ENCODE measurements around the gene EXOC3L4.
"Not testable (repeated sequence)": the region's sequence is repeated elsewhere in the genome, so short reads cannot be mapped to it uniquely, and the experiment has no call there.

The EXOC3L4 gene

GRCh38 chr14:103047453-103047852 lies 47.1 kb upstream of the EXOC3L4 start:
- TF ChIP-seq ZNF600 (tag by site-specific recombination; IDR thresholded peaks at IDR 0.05), result peak; percentile 69
- 0 out of 2 replicates have a peak, but pooled peaks have one; percentile 35 for TF ChIP-seq ZNF121 (tag by site-specific recombination; IDR thresholded peaks at IDR 0.05)
- H3K9me3 ChIP-seq (ENCODE audit: control insufficient read depth, insufficient read depth, low read depth, low read length); H3K27ac ChIP-seq (ENCODE audit: extremely low read depth, low read depth, low read length); H3K4me1 ChIP-seq (ENCODE audit: control insufficient read depth, insufficient read depth, low read length); H3K4me3 ChIP-seq (ENCODE audit: low read depth, low read length); H3K36me3 ChIP-seq (ENCODE audit: control insufficient read depth in 2 of 2, insufficient read depth in 1 of 2, low read length in 2 of 2); POLR2A ChIA-PET: not testable (repeated sequence)
- CTCF ChIA-PET, result interaction anchor here (0.7 to 1.4 kb wide), 2 partner anchors 10 to 27 kb away, joined by 3 to 4 read pairs; no protein-coding TSS in a partner anchor

DNA sequence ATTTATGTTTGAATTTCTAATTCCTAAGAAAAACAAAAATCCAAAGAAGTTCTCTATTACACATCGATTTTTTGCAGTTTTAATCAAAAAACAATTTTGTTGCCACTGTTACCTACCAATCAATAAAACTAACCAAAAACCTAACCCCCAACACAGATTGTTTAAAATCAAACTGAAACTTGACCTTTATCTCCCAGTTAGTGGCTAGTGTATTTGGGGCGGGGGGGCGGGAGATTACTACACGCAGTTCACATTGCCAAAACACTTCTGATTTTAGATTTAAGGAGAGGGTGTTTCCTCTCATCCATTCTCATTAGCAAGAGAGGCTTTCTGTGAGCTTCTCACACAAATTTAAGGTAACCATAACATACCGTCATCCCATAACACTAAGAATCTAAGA lies 43.6 kb upstream of the EXOC3L4 start:
- Histone ChIP-seq H3K4me3 (ENCODE audit: low read depth, low read length) (no peak overlapping the region), H3K27ac (ENCODE audit: extremely low read depth, low read depth, low read length) (no peak overlapping the region), H3K9me3 (ENCODE audit: control insufficient read depth, insufficient read depth, low read depth, low read length) (no peaks in the 10 kb centered on the region), H3K4me1 (ENCODE audit: control insufficient read depth, insufficient read depth, low read length) (peaks cover 13% of the 10 kb centered on the region; the same call in 1 of the 2 replicates), H3K36me3 (ENCODE audit: control insufficient read depth in 2 of 2, insufficient read depth in 1 of 2, low read length in 2 of 2) (no peaks in the 10 kb centered on the region)
- CTCF ChIA-PET, result interaction anchor here (0.7 kb wide), 1 partner anchor 128 kb away, joined by 4 read pairs; no protein-coding TSS in a partner anchor
- POLR2A ChIA-PET, result interaction anchor here (0.6 kb wide), 1 partner anchor 526 kb away, joined by 6 read pairs; no protein-coding TSS in a partner anchor
- TF ChIP-seq ZSCAN5A (tag by site-specific recombination; IDR thresholded peaks at IDR 0.05) (no peak), ZNF433 (tag by site-specific recombination; IDR thresholded peaks at IDR 0.05; ENCODE audit: low read depth) (no peak), ZNF777 (tag by site-specific recombination; IDR thresholded peaks at IDR 0.05; ENCODE audit: borderline replicate concordance) (no peak), ZNF416 (tag by site-specific recombination; IDR thresholded peaks at IDR 0.05) (no peak), OVOL3 (tag by site-specific recombination; IDR thresholded peaks at IDR 0.05) (no peak), ZNF19 (tag by site-specific recombination; IDR thresholded peaks at IDR 0.05; ENCODE audit: low read depth) (no peak)

DNA sequence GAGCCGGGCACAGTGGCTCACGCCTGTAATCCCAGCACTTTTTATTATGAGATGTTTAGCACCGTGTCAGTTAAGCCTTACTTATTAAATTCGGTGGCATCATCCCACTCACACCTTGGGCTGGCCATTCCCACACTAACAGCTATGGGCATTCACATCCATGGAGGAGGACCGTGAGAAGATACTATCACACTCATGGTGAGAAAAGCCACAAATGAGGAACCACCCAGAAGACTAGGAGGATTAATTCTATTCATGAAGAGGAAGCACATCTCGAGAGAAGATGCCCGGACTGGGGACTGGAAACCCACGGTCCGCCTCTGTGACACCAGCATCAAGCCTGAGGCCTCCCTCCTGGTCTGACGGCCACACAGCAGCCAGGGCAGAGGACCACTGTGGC lies 42.1 kb upstream of the EXOC3L4 start:
- ChIA-PET CTCF (no interaction called here), POLR2A (interaction anchor here (0.6 kb wide), 1 partner anchor 282 kb away, joined by 4 read pairs; the partner anchor contains the start of gene EIF5)
- Histone ChIP-seq H3K9me3 (ENCODE audit: control insufficient read depth, insufficient read depth, low read depth, low read length) (no peaks in the 10 kb centered on the region), H3K27ac (ENCODE audit: extremely low read depth, low read depth, low read length) (no peak overlapping the region), H3K4me1 (ENCODE audit: control insufficient read depth, insufficient read depth, low read length) (peaks cover 14% of the 10 kb centered on the region; the same call in 1 of the 2 replicates), H3K36me3 (ENCODE audit: control insufficient read depth in 2 of 2, insufficient read depth in 1 of 2, low read length in 2 of 2) (no peaks in the 10 kb centered on the region), H3K4me3 (ENCODE audit: low read depth, low read length) (no peak overlapping the region)
- TF ChIP-seq ZFHX2 (tag by site-specific recombination; conservative IDR thresholded peaks at IDR 0.05) (0 out of 2 replicates have a peak, but pooled peaks have one; percentile 17), ZNF580 (tag by site-specific recombination; IDR thresholded peaks at IDR 0.05) (no peak)

- CTCF ChIA-PET, result no interaction called here
- POLR2A ChIA-PET, result no interaction called here
- H3K4me1 ChIP-seq (ENCODE audit: control insufficient read depth, insufficient read depth, low read length), result peaks cover 14% of the 10 kb centered on the region; the same call in 1 of the 2 replicates
- no peaks in the 10 kb centered on the region for H3K9me3 ChIP-seq (ENCODE audit: control insufficient read depth, insufficient read depth, low read depth, low read length)
- 0 out of 2 replicates have a peak overlapping the region, but pooled peaks have one; percentile 36 for H3K27ac ChIP-seq (ENCODE audit: extremely low read depth, low read depth, low read length)
- H3K4me3 ChIP-seq (ENCODE audit: low read depth, low read length), result peak overlapping the region; percentile 97; the same call in 1 of the 2 replicates
- no peaks in the 10 kb centered on the region for H3K36me3 ChIP-seq (ENCODE audit: control insufficient read depth in 2 of 2, insufficient read depth in 1 of 2, low read length in 2 of 2)
- TF ChIP-seq ZSCAN5A (tag by site-specific recombination; IDR thresholded peaks at IDR 0.05), result no peak
- no peak for TF ChIP-seq REPIN1 (tag by site-specific recombination; IDR thresholded peaks at IDR 0.05; ENCODE audit: low read depth)
- no peak for TF ChIP-seq GLIS1 (tag by site-specific recombination; IDR thresholded peaks at IDR 0.05)
- no peak for TF ChIP-seq ZNF658 (tag by site-specific recombination; IDR thresholded peaks at IDR 0.05)
- TF ChIP-seq HOXD13 (CRISPR knock-in tag; IDR thresholded peaks at IDR 0.05; ENCODE audit: borderline replicate concordance), result no peak
- TF ChIP-seq, protein P1, sequence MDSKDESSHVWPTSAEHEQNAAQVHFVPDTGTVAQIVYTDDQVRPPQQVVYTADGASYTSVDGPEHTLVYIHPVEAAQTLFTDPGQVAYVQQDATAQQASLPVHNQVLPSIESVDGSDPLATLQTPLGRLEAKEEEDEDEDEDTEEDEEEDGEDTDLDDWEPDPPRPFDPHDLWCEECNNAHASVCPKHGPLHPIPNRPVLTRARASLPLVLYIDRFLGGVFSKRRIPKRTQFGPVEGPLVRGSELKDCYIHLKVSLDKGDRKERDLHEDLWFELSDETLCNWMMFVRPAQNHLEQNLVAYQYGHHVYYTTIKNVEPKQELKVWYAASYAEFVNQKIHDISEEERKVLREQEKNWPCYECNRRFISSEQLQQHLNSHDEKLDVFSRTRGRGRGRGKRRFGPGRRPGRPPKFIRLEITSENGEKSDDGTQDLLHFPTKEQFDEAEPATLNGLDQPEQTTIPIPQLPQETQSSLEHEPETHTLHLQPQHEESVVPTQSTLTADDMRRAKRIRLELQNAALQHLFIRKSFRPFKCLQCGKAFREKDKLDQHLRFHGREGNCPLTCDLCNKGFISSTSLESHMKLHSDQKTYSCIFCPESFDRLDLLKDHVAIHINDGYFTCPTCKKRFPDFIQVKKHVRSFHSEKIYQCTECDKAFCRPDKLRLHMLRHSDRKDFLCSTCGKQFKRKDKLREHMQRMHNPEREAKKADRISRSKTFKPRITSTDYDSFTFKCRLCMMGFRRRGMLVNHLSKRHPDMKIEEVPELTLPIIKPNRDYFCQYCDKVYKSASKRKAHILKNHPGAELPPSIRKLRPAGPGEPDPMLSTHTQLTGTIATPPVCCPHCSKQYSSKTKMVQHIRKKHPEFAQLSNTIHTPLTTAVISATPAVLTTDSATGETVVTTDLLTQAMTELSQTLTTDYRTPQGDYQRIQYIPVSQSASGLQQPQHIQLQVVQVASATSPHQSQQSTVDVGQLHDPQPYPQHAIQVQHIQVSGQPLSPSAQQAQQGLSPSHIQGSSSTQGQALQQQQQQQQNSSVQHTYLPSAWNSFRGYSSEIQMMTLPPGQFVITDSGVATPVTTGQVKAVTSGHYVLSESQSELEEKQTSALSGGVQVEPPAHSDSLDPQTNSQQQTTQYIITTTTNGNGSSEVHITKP (tag by site-specific recombination; IDR thresholded peaks at IDR 0.05), result no peak
- no peak for TF ChIP-seq OVOL3 (tag by site-specific recombination; IDR thresholded peaks at IDR 0.05)
- no peak for TF ChIP-seq ZNF513 (tag by site-specific recombination; IDR thresholded peaks at IDR 0.05)
- TF ChIP-seq KLF17 (tag by site-specific recombination; IDR thresholded peaks at IDR 0.05), result no peak
- TF ChIP-seq OSR2 (tag by site-specific recombination; IDR thresholded peaks at IDR 0.05), result no peak
Observed at GRCh38 chr14:103055695-103056094, 38.8 kb upstream of the EXOC3L4 start.
